Kidney (tissue), 14 donors: Measurements from ENCODE around the gene USH2A. TPM values are rescaled to one million over a fixed set of nuclear protein-coding genes. Genes with fewer than 3 reads are reported as not detected.

Experiments
- DNase-seq, 5 donors: peaks; one replicate each; pipeline ENCODE4 v3.0.0-alpha.2; 2013 to 2020
- FAIRE-seq: peaks from 2 replicates; lab custom pipeline; 2012; peaks lifted over from hg19 to GRCh38; lab: Jason Lieb, UNC
- H3K27ac ChIP-seq, 2 donors: one replicate each; pipeline ENCODE4 v1.7.0; 2013; ENCODE audit warnings: low read depth in 2 of 2, low read length in 2 of 2, inconsistent platforms in 1 of 2
- H3K27me3 ChIP-seq: one replicate; pipeline ENCODE4 v1.7.1; 2013; ENCODE audit warnings: low read length, inconsistent platforms; ENCODE audit not compliant: control insufficient read depth, insufficient read depth
- H3K36me3 ChIP-seq, 3 donors: one replicate each; pipeline versions ENCODE4 v1.7.0 to v1.7.1; 2013; ENCODE audit warnings: low read length in 3 of 3, control low read depth in 1 of 3, inconsistent platforms in 1 of 3; ENCODE audit not compliant: insufficient read depth in 3 of 3, control insufficient read depth in 2 of 3
- H3K4me1 ChIP-seq, 3 donors: one replicate each; pipeline versions ENCODE4 v1.7.0 to v1.7.1; 2013; ENCODE audit warnings: low read length in 3 of 3, inconsistent platforms in 1 of 3, low read depth in 1 of 3; ENCODE audit not compliant: control insufficient read depth in 2 of 3, insufficient read depth in 2 of 3
- H3K4me3 ChIP-seq, 3 donors: one replicate each; pipeline versions ENCODE4 v1.7.0 to v1.8.1; 2013; ENCODE audit warnings: low read length in 3 of 3, control low read depth in 1 of 3, inconsistent platforms in 1 of 3
- H3K9ac ChIP-seq, 3 donors: one replicate each; pipeline versions ENCODE4 v1.7.0 to v1.7.1; 2013; ENCODE audit warnings: low read length in 3 of 3, control low read depth in 1 of 3, inconsistent platforms in 1 of 3
- H3K9me3 ChIP-seq, 3 donors: one replicate each; pipeline versions ENCODE4 v1.7.0 to v1.7.1; 2013; ENCODE audit warnings: low read length in 3 of 3, control low read depth in 1 of 3, inconsistent platforms in 1 of 3; ENCODE audit not compliant: control insufficient read depth in 2 of 3, insufficient read depth in 1 of 3
- intact Hi-C: fragments of 100-400 bp; cut with DNase I; formaldehyde crosslinking; loops from one replicate; pipeline ENCODE4 v1.11.1; 2022
- polyA plus RNA-seq: library from polyadenylated mRNA; stranded (reverse); fragments of 350-450 nt; fragmentation: Illumina TruSeq; extraction: RNeasy Lipid Tissue Mini Kit (QIAGEN cat#74804); gene quantifications from one replicate; pipeline ENCODE4 v1.2.3, GENCODE V29; 2014; ENCODE audit warnings: low read depth, low replicate concordance; ENCODE audit not compliant: insufficient read depth
- total RNA-seq: library from RNA; stranded (reverse); fragmentation: NEBNext Ultra II Directional; extraction: Animal tissue kit (Norgen Biotek cat#: 25700); gene quantifications from one replicate; pipeline ENCODE4 v1.2.1, GENCODE V29; 2021
- TF ChIP-seq, protein P1 (sequence below): IDR thresholded peaks from 3 replicates; pipeline ENCODE4 v1.5.1; 2012; ENCODE audit warnings: mild to moderate bottlenecking, moderate library complexity, borderline replicate concordance; ENCODE audit not compliant: insufficient read depth; ENCODE audit errors: extremely low read depth
- donor health status: control.
- donor health status: control.
- donor health status: control.
- donor health status: control.
- donor health status: control.
- donor health status: DM: yes; HTN: yes; CAD: no.
- donor health status: Normal renal cell carcinoma (clear cell type).

The USH2A gene
- total and polyA plus RNA-seq, 2 donors from 2014 or later: 0.06 TPM; not detected in 1

DNA sequence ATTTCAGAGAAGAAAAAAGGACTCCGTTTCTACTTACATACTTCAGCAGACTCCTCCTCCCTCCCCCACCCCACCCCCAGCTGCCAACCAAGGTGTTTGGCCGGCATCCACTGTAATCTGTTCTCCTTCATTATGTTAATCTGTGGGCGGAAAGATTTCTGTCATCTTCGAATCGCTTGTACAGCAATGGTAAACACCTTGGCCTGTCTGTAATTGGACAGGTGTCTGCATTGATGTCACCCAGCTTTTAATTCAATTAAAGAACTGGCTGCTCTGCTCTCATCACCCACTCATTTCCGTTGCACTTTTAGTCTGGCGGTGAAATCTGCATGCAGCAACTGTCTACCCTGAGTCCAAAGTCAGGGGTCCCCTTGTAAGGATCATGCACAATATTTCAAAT is 368.6 kb downstream of the USH2A start:
- H3K4me3 ChIP-seq: no peak overlapping the region
- H3K4me1 ChIP-seq: no peaks in the 10 kb centered on the region
- no peaks in the 10 kb centered on the region for H3K36me3 ChIP-seq
- TF ChIP-seq, protein P1, sequence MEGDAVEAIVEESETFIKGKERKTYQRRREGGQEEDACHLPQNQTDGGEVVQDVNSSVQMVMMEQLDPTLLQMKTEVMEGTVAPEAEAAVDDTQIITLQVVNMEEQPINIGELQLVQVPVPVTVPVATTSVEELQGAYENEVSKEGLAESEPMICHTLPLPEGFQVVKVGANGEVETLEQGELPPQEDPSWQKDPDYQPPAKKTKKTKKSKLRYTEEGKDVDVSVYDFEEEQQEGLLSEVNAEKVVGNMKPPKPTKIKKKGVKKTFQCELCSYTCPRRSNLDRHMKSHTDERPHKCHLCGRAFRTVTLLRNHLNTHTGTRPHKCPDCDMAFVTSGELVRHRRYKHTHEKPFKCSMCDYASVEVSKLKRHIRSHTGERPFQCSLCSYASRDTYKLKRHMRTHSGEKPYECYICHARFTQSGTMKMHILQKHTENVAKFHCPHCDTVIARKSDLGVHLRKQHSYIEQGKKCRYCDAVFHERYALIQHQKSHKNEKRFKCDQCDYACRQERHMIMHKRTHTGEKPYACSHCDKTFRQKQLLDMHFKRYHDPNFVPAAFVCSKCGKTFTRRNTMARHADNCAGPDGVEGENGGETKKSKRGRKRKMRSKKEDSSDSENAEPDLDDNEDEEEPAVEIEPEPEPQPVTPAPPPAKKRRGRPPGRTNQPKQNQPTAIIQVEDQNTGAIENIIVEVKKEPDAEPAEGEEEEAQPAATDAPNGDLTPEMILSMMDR: no peak
- no peaks in the 10 kb centered on the region for H3K27me3 ChIP-seq
- intact Hi-C loops: no loop called here
- DNase-seq: peak in 1 of 5 donors; percentile 9
- H3K9ac ChIP-seq: no peak overlapping the region
- no peak overlapping the region for H3K27ac ChIP-seq
- FAIRE-seq: no peak
- H3K9me3 ChIP-seq: no peaks in the 10 kb centered on the region

DNA sequence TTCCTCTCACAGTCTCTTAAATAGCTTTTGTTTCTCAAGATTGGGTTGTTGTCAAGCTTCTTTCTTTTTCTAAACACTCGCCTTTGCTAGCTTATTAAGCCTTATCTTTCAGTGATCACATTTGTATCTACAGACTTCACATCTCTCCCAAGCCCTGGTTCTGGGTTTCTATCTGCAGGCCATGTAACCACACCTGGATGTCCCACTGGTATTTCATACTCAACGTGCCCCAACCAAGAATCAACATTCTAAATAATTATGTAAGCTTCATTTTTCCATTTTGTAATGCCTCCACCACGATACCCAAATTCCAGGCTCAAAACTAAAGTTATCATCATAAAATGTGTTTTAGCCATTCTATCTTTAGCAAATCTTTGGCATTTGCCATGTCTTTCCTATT is 372.2 kb downstream of the USH2A start:
- H3K4me1 ChIP-seq: no peaks in the 10 kb centered on the region
- intact Hi-C loops: no loop called here
- no peaks in the 10 kb centered on the region for H3K36me3 ChIP-seq
- H3K9ac ChIP-seq: no peak overlapping the region
- DNase-seq (no peak), FAIRE-seq (no peak)
- TF ChIP-seq, protein P1: no peak
- H3K27me3 ChIP-seq: no peaks in the 10 kb centered on the region
- no peak overlapping the region for H3K4me3 ChIP-seq
- H3K27ac ChIP-seq: no peak overlapping the region
- no peaks in the 10 kb centered on the region for H3K9me3 ChIP-seq

DNA sequence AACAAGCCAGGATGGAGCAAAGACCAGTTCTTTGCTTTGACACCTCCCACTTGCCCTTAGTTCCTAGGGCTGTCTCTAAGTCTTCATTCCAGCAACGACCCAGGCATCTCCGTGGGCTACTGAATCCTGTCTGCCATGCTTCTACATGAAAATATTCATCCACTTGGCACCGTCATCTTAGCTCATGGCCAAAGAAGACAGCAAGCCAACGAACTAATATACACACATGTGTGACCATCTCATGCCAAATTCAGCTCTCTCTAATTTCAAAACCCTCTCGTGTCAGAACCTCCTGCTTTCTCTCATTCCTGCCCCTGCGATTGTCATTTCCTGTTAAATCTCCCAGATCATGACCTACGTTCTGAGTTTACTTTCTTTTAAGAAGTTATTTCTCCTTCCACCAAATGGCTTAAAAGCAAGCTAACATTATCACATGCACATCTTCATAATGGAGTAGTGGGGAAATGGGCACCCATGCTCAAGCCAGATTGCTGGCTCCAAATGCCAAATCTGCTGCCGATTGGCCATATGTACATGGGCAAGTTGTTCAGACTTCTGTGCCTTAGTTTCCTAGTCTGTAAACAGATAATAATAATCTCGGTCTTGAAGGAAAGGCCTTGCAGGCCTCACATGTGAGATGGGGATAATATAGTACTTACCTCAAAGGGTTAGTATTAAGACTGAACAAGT is 373.4 kb downstream of the USH2A start:
- Histone ChIP-seq H3K9ac (no peak overlapping the region), H3K27me3 (no peaks in the 10 kb centered on the region), H3K4me1 (no peaks in the 10 kb centered on the region), H3K9me3 (no peaks in the 10 kb centered on the region), H3K27ac (no peak overlapping the region), H3K4me3 (no peak overlapping the region), H3K36me3 (no peaks in the 10 kb centered on the region)
- intact Hi-C loops: no loop called here
- no peak for FAIRE-seq
- no peak for DNase-seq
- TF ChIP-seq, protein P1: no peak
